ENCODE results near the gene PPP1R37.
A peak's percentile ranks its signal among the peaks of the same experiment; 100 is the strongest.

PPP1R37 gene

GRCh38 chr19:45092747-45093678 lies at the start of gene PPP1R37:
Gene PPP1R37, plus strand, starts transcription at chr19:45093179. Its CDS starts 147 bp downstream, at chr19:45093326.
- DNase-seq, result peak; percentile 82

GRCh38 chr19:45045671-45046353 lies 47.2 kb upstream of the PPP1R37 start:
- DNase-seq, result peak; percentile 10

GRCh38 chr19:45046355-45046754 lies 46.6 kb upstream of the PPP1R37 start:
- no peak for DNase-seq

- no peak for DNase-seq
Observed at GRCh38 chr19:45047188-45047797, 45.7 kb upstream of the PPP1R37 start.

- no peak for DNase-seq
Observed at GRCh38 chr19:45049073-45049736, 43.8 kb upstream of the PPP1R37 start.

GRCh38 chr19:45050036-45050435 lies 42.9 kb upstream of the PPP1R37 start:
- no peak for DNase-seq

- DNase-seq, result no peak
Observed at GRCh38 chr19:45051929-45052579, 40.9 kb upstream of the PPP1R37 start.

GRCh38 chr19:45056831-45057230 lies 36.1 kb upstream of the PPP1R37 start:
- DNase-seq, result no peak

- DNase-seq, result no peak
Observed at GRCh38 chr19:45057444-45057843, 35.5 kb upstream of the PPP1R37 start.

GRCh38 chr19:45058622-45059159 lies 34.3 kb upstream of the PPP1R37 start:
- DNase-seq, result no peak

- peak; percentile 46 for DNase-seq
Observed at GRCh38 chr19:45059258-45059965, 33.6 kb upstream of the PPP1R37 start.

- no peak for DNase-seq
Observed at GRCh38 chr19:45061965-45062364, 31.0 kb upstream of the PPP1R37 start.

GRCh38 chr19:45063851-45064801 lies 28.9 kb upstream of the PPP1R37 start:
- no peak for DNase-seq

GRCh38 chr19:45066921-45067661 lies 25.9 kb upstream of the PPP1R37 start:
- DNase-seq, result no peak

- DNase-seq, result no peak
Observed at GRCh38 chr19:45068041-45068440, 24.9 kb upstream of the PPP1R37 start.

GRCh38 chr19:45069056-45069455 lies 23.9 kb upstream of the PPP1R37 start:
- no peak for DNase-seq

GRCh38 chr19:45070214-45070613 lies 22.8 kb upstream of the PPP1R37 start:
- no peak for DNase-seq

GRCh38 chr19:45070861-45071544 lies 22.0 kb upstream of the PPP1R37 start:
- DNase-seq, result no peak

- no peak for DNase-seq
Observed at GRCh38 chr19:45071545-45071938, 21.4 kb upstream of the PPP1R37 start.

Measured in SHP77 treated with DMSO at 0.1 percent for 48 hours (cell line).